Neural progenitor cell (in vitro differentiated cells): ENCODE data around the gene THSD4. TPM values are rescaled to one million over a fixed set of nuclear protein-coding genes. Genes with fewer than 3 reads are reported as not detected.

Source experiments
- DNase-seq: peaks from one replicate; pipeline ENCODE4 v3.0.0-alpha.2; 2016; ENCODE audit warnings: low spot score
- H2AFZ ChIP-seq: fragments of 200-600 bp; sonication (generic); replicated peaks from 2 replicates; pipeline ENCODE4 v1.6.1; 2016; ENCODE audit warnings: antibody characterized with exemption
- H3F3A ChIP-seq: fragments of 200-600 bp; sonication (generic); 2 replicates; pipeline ENCODE4 v1.6.1; 2016; ENCODE audit warnings: antibody characterized with exemption, low read depth
- H3K27ac ChIP-seq: fragments of 200-600 bp; sonication (generic); 2 replicates; pipeline ENCODE4 v1.5.1; 2016; ENCODE audit warnings: mild to moderate bottlenecking
- H3K27me3 ChIP-seq: fragments of 200-600 bp; sonication (generic); 2 replicates; pipeline ENCODE4 v1.6.1; 2016; ENCODE audit warnings: mild to moderate bottlenecking, moderate library complexity
- H3K36me3 ChIP-seq: fragments of 200-600 bp; sonication (generic); 2 replicates; pipeline ENCODE4 v1.5.1; 2016
- H3K4me1 ChIP-seq: fragments of 200-600 bp; sonication (generic); 2 replicates; pipeline ENCODE4 v1.6.1; 2016; ENCODE audit warnings: mixed run types
- H3K4me2 ChIP-seq: fragments of 200-600 bp; sonication (generic); 2 replicates; pipeline ENCODE4 v1.6.1; 2016
- H3K4me3 ChIP-seq: fragments of 200-600 bp; sonication (generic); 2 replicates; pipeline ENCODE4 v1.5.1; 2016
- H3K79me2 ChIP-seq: fragments of 200-600 bp; sonication (generic); 2 replicates; pipeline ENCODE4 v1.6.1; 2016; ENCODE audit warnings: low read depth
- H3K9ac ChIP-seq: fragments of 200-600 bp; sonication (generic); 2 replicates; pipeline ENCODE4 v1.6.1; 2016
- H3K9me3 ChIP-seq: fragments of 200-600 bp; sonication (generic); 2 replicates; pipeline ENCODE4 v1.5.1; 2016; ENCODE audit warnings: low read depth
- H4K20me1 ChIP-seq: fragments of 200-600 bp; sonication (generic); 2 replicates; pipeline ENCODE4 v1.6.1; 2016; ENCODE audit warnings: low read depth
- H3K27ac Mint-ChIP-seq: 3 replicates; pipeline ENCODE4 v1.8.0; 2021; ENCODE audit warnings: mixed read lengths
- H3K27me3 Mint-ChIP-seq: 2 replicates; pipeline ENCODE4 v1.8.0; 2022; ENCODE audit warnings: low read depth, mild to moderate bottlenecking, inconsistent platforms, moderate library complexity, mixed read lengths; ENCODE audit not compliant: insufficient read depth
- H3K36me3 Mint-ChIP-seq: 3 replicates; pipeline ENCODE4 v1.8.0; 2021; ENCODE audit warnings: mixed read lengths
- H3K4me1 Mint-ChIP-seq: 3 replicates; pipeline ENCODE4 v1.8.0; 2021; ENCODE audit warnings: mixed read lengths
- H3K4me3 Mint-ChIP-seq: 3 replicates; pipeline ENCODE4 v1.8.0; 2021; ENCODE audit warnings: mild to moderate bottlenecking, moderate library complexity, mixed read lengths
- H3K9me3 Mint-ChIP-seq: 3 replicates; pipeline ENCODE4 v1.8.0; 2020; ENCODE audit warnings: mixed read lengths
- CTCF ChIP-seq: fragments of 200-600 bp; sonication (generic); IDR thresholded peaks from 2 replicates; pipeline ENCODE4 v1.5.1; 2017; ENCODE audit warnings: antibody characterized with exemption, mild to moderate bottlenecking
- EZH2 ChIP-seq: fragments of 200-600 bp; sonication (generic); IDR thresholded peaks from 2 replicates; pipeline ENCODE4 v1.6.1; 2017; ENCODE audit warnings: antibody characterized with exemption, mild to moderate bottlenecking, moderate library complexity
- EZH2phosphoT487 ChIP-seq: fragments of 200-600 bp; sonication (generic); IDR thresholded peaks from 2 replicates; pipeline ENCODE4 v1.6.1; 2017; ENCODE audit warnings: antibody characterized with exemption
- total RNA-seq: library from RNA; depleted of rRNA; stranded (reverse); fragments of >200 nt; gene quantifications from 2 replicates; pipeline ENCODE4 v1.2.3, GENCODE V29; 2015; ENCODE audit warnings: low replicate concordance

The THSD4 gene
- total RNA-seq, 1 donor from 2014 or later = 2.4 TPM

GRCh38 chr15:71658827-71659729 is 543.8 kb downstream of the THSD4 start:
- no peaks in the 10 kb centered on the region for H4K20me1 ChIP-seq
- H3K4me1 Mint-ChIP-seq = no peaks in the 10 kb centered on the region
- H2AFZ ChIP-seq = no peak overlapping the region
- H3K9ac ChIP-seq = no peak overlapping the region
- H3K4me3 ChIP-seq = no peak overlapping the region
- DNase-seq = no peak
- H3K79me2 ChIP-seq = no peaks in the 10 kb centered on the region
- H3K36me3 ChIP-seq = no peaks in the 10 kb centered on the region
- no peaks in the 10 kb centered on the region for H3K9me3 Mint-ChIP-seq
- H3K27me3 ChIP-seq = no peaks in the 10 kb centered on the region
- no peaks in the 10 kb centered on the region for H3F3A ChIP-seq
- H3K4me2 ChIP-seq = no peak overlapping the region
- H3K27ac ChIP-seq = no peak overlapping the region
- H3K4me3 Mint-ChIP-seq = no peak overlapping the region
- no peaks in the 10 kb centered on the region for H3K36me3 Mint-ChIP-seq
- H3K9me3 ChIP-seq = no peaks in the 10 kb centered on the region
- no peaks in the 10 kb centered on the region for H3K27me3 Mint-ChIP-seq
- H3K4me1 ChIP-seq = no peaks in the 10 kb centered on the region
- TF ChIP-seq EZH2phosphoT487 = no peak
- TF ChIP-seq EZH2 = no peak
- no peak for TF ChIP-seq CTCF
- no peak overlapping the region for H3K27ac Mint-ChIP-seq

- H3K79me2 ChIP-seq = no peaks in the 10 kb centered on the region
- H3F3A ChIP-seq = no peaks in the 10 kb centered on the region
- Mint-ChIP-seq H3K4me3 (no peak overlapping the region), H3K9me3 (no peaks in the 10 kb centered on the region), H3K36me3 (no peaks in the 10 kb centered on the region), H3K27ac (no peak overlapping the region), H3K27me3 (no peaks in the 10 kb centered on the region), H3K4me1 (no peaks in the 10 kb centered on the region)
- no peak overlapping the region for H3K4me2 ChIP-seq
- no peak overlapping the region for H2AFZ ChIP-seq
- H3K9ac ChIP-seq = no peak overlapping the region
- no peak overlapping the region for H3K27ac ChIP-seq
- H3K4me3 ChIP-seq = no peak overlapping the region
- no peaks in the 10 kb centered on the region for H4K20me1 ChIP-seq
- no peaks in the 10 kb centered on the region for H3K27me3 ChIP-seq
- DNase-seq = no peak
- TF ChIP-seq CTCF (no peak), EZH2phosphoT487 (no peak), EZH2 (no peak)
- no peaks in the 10 kb centered on the region for H3K4me1 ChIP-seq
- H3K9me3 ChIP-seq = no peaks in the 10 kb centered on the region
- no peaks in the 10 kb centered on the region for H3K36me3 ChIP-seq
Observed at GRCh38 chr15:71659730-71660067, 544.4 kb downstream of the THSD4 start.

GRCh38 chr15:71660501-71660900 is 545.2 kb downstream of the THSD4 start:
- no peak overlapping the region for H3K27ac Mint-ChIP-seq
- Histone ChIP-seq H3F3A (no peaks in the 10 kb centered on the region), H3K4me3 (no peak overlapping the region), H2AFZ (peak overlapping the region; percentile 5), H3K27me3 (no peaks in the 10 kb centered on the region), H3K4me1 (no peaks in the 10 kb centered on the region), H3K4me2 (no peak overlapping the region), H4K20me1 (no peaks in the 10 kb centered on the region), H3K27ac (no peak overlapping the region), H3K79me2 (no peaks in the 10 kb centered on the region), H3K36me3 (no peaks in the 10 kb centered on the region), H3K9me3 (no peaks in the 10 kb centered on the region), H3K9ac (no peak overlapping the region)
- TF ChIP-seq EZH2 = no peak
- TF ChIP-seq EZH2phosphoT487 = no peak
- TF ChIP-seq CTCF = no peak
- DNase-seq = no peak
- H3K27me3 Mint-ChIP-seq = no peaks in the 10 kb centered on the region
- no peak overlapping the region for H3K4me3 Mint-ChIP-seq
- H3K36me3 Mint-ChIP-seq = no peaks in the 10 kb centered on the region
- H3K4me1 Mint-ChIP-seq = no peaks in the 10 kb centered on the region
- H3K9me3 Mint-ChIP-seq = peaks cover 3% of the 10 kb centered on the region
